OCI-LY7 (cell line): ENCODE measurements around the gene ZSWIM5. TPM values are rescaled to one million over a fixed set of nuclear protein-coding genes. Genes with fewer than 3 reads are reported as not detected.

ENCODE experiments used
- BruUV-seq: library from RNA; stranded (reverse); fragments of 400-500 nt; replicated peaks from 2 replicates; lab custom pipeline; 2021; lab: Mats Ljungman, UMichigan
- CTCF ChIA-PET: fragments of 300-600 bp; sonication (Branson Sonifier 250); formaldehyde crosslinking; loops from one replicate; lab custom pipeline; 2022; ENCODE audit warnings: antibody characterized with exemption; ENCODE audit not compliant: unreplicated experiment; lab: Charles Lee
- POLR2A ChIA-PET: fragments of 300-600 bp; sonication (Branson Sonifier 250); formaldehyde crosslinking; loops from one replicate; lab custom pipeline; 2022; ENCODE audit warnings: antibody characterized with exemption; lab: Charles Lee
- DNase-seq: peaks from one replicate; pipeline ENCODE4 v3.0.0-alpha.2; 2015; ENCODE audit warnings: low spot score
- H2AFZ ChIP-seq: fragments of 200-600 bp; sonication (generic), shearing (Covaris generic); 2 replicates; pipeline ENCODE4 v1.6.1; 2014; ENCODE audit warnings: mild to moderate bottlenecking, antibody characterized with exemption, low read length, moderate library complexity
- H3K27ac ChIP-seq: fragments of 200-600 bp; sonication (generic); 2 replicates; pipeline ENCODE4 v1.5.1; 2014; ENCODE audit warnings: mixed run types, low read depth, mild to moderate bottlenecking, moderate library complexity, low read length, inconsistent platforms; ENCODE audit not compliant: poor library complexity, severe bottlenecking
- H3K36me3 ChIP-seq: fragments of 200-600 bp; sonication (generic); 2 replicates; pipeline ENCODE4 v1.6.1; 2014; ENCODE audit warnings: mild to moderate bottlenecking, antibody characterized with exemption, low read length, moderate library complexity, mixed read lengths; ENCODE audit not compliant: insufficient read depth
- H3K4me1 ChIP-seq: fragments of 200-600 bp; sonication (generic); 2 replicates; pipeline ENCODE4 v1.5.1; 2014; ENCODE audit warnings: mild to moderate bottlenecking, low read length; ENCODE audit not compliant: insufficient read depth, poor library complexity, severe bottlenecking
- H3K4me2 ChIP-seq: fragments of 200-600 bp; sonication (generic); 2 replicates; pipeline ENCODE4 v1.6.1; 2014; ENCODE audit warnings: mild to moderate bottlenecking, low read length
- H3K4me3 ChIP-seq: fragments of 200-600 bp; sonication (generic); 2 replicates; pipeline ENCODE4 v1.5.1; 2014; ENCODE audit warnings: mild to moderate bottlenecking, low read depth, low read length; ENCODE audit not compliant: poor library complexity, severe bottlenecking
- H3K79me2 ChIP-seq: fragments of 200-600 bp; sonication (generic); 2 replicates; pipeline ENCODE4 v1.6.1; 2016; ENCODE audit warnings: low read depth, mild to moderate bottlenecking, low read length, moderate library complexity, mixed read lengths; ENCODE audit not compliant: insufficient read depth
- H3K9me2 ChIP-seq: fragments of 200-600 bp; sonication (generic); 2 replicates; pipeline ENCODE4 v1.6.1; 2016; ENCODE audit warnings: mild to moderate bottlenecking, low read length, mixed read lengths; ENCODE audit not compliant: insufficient read depth
- H3K9me3 ChIP-seq: fragments of 200-600 bp; sonication (generic); 2 replicates; pipeline ENCODE4 v1.6.1; 2014; ENCODE audit warnings: mild to moderate bottlenecking, mixed run types, low read length, mixed read lengths
- H4K20me1 ChIP-seq: fragments of 200-600 bp; sonication (generic); 2 replicates; pipeline ENCODE4 v1.6.1; 2014; ENCODE audit warnings: mild to moderate bottlenecking, antibody characterized with exemption, low read length, moderate library complexity, mixed read lengths; ENCODE audit not compliant: insufficient read depth
- CTCF ChIP-seq: fragments of 200-600 bp; sonication (generic); conservative IDR thresholded peaks from 2 replicates; pipeline ENCODE4 v1.5.1; 2014; ENCODE audit warnings: mild to moderate bottlenecking, antibody characterized with exemption, low read length, moderate library complexity, mixed read lengths
- EZH2phosphoT487 ChIP-seq: fragments of 200-600 bp; sonication (generic); IDR thresholded peaks from 2 replicates; pipeline ENCODE4 v1.6.1; 2018; ENCODE audit warnings: low read depth, borderline replicate concordance, mild to moderate bottlenecking, mixed run types, antibody characterized with exemption, low read length, moderate library complexity, mixed read lengths
- intact Hi-C: fragments of 100-400 bp; cut with micrococcal nuclease; formaldehyde crosslinking; loops from one replicate; pipeline ENCODE4 v1.10.0; 2022; ENCODE audit not compliant: unreplicated experiment
- total RNA-seq, 2 experiments: library from RNA; depleted of rRNA in 1 of 2; stranded (reverse); fragments of >200 nt in 1 of 2; shearing (Covaris generic) in 1 of 2; gene quantifications; 2 replicates each; pipeline ENCODE4 v1.2.3, GENCODE V29; 2014 to 2022

Gene ZSWIM5
- total RNA-seq, 2 experiments from 2014 or later, result 0.28 to 0.42 TPM

DNA sequence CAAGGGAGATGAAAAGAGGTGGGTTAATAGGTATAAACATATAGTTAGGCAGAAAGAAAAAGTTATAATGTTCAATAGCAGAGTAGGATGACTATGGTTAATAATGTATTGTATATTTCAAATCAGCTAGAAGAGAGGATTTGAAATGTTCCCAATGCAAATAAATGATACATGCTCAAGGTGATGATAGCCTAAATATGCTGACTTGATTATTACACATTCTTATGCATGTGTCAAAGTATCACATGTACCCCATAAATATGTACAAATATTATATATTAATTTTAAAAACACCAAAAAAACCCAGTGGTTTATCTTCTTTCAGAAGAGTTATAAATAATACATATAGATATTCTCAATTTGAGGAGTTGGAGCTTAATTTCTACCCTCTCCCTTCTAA lies 38.3 kb upstream of the ZSWIM5 start:
- no TSS peak for BruUV-seq
- H2AFZ ChIP-seq, result no peak overlapping the region
- POLR2A ChIA-PET, result no interaction called here
- no peak for DNase-seq
- no peaks in the 10 kb centered on the region for H3K36me3 ChIP-seq
- no peaks in the 10 kb centered on the region for H3K79me2 ChIP-seq
- no peak for TF ChIP-seq EZH2phosphoT487
- TF ChIP-seq CTCF, result no peak
- CTCF ChIA-PET, result no interaction called here
- no peak overlapping the region for H3K27ac ChIP-seq
- no peaks in the 10 kb centered on the region for H3K9me2 ChIP-seq
- H3K4me1 ChIP-seq, result no peaks in the 10 kb centered on the region
- H3K4me3 ChIP-seq, result no peak overlapping the region
- no peaks in the 10 kb centered on the region for H4K20me1 ChIP-seq
- 0 out of 2 replicates have a peak, but pooled peaks cover 7% of the 10 kb centered on the region for H3K9me3 ChIP-seq
- no peak overlapping the region for H3K4me2 ChIP-seq
- intact Hi-C loops, result no loop called here

- Histone ChIP-seq H3K9me3 (0 out of 2 replicates have a peak, but pooled peaks cover 7% of the 10 kb centered on the region), H2AFZ (no peak overlapping the region), H3K4me3 (no peak overlapping the region), H3K27ac (no peak overlapping the region), H3K36me3 (no peaks in the 10 kb centered on the region), H3K4me2 (no peak overlapping the region), H3K79me2 (no peaks in the 10 kb centered on the region), H4K20me1 (no peaks in the 10 kb centered on the region), H3K9me2 (no peaks in the 10 kb centered on the region), H3K4me1 (no peaks in the 10 kb centered on the region)
- no peak for TF ChIP-seq EZH2phosphoT487
- TF ChIP-seq CTCF, result no peak
- no peak for DNase-seq
- POLR2A ChIA-PET, result no interaction called here
- no TSS peak for BruUV-seq
- intact Hi-C loops, result no loop called here
- CTCF ChIA-PET, result no interaction called here
These were observed 37.3 kb upstream of the ZSWIM5 start for GRCh38 chr1:45243476-45244343.

DNA sequence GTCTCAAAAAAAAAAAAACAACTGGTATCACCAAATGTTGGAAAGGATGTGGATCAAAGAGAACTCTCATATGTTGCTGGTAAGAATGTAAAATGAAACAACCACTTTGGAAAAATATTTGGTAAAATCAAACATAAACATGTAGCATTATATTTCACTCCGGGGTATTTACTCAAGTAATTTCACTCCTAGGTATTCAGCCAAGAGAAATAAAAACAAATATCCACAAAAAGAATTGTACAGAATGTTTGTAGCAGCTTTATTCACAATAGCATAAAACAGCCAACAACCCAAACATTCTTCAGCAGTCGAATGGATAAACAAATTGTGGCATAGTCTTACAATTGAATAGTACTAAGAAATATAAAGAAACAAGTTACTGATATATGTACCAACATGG lies 32.4 kb upstream of the ZSWIM5 start:
- Histone ChIP-seq H3K9me3 (0 out of 2 replicates have a peak, but pooled peaks cover 9% of the 10 kb centered on the region), H4K20me1 (no peaks in the 10 kb centered on the region), H3K4me1 (no peaks in the 10 kb centered on the region), H3K9me2 (no peaks in the 10 kb centered on the region), H3K4me2 (no peak overlapping the region), H3K36me3 (no peaks in the 10 kb centered on the region), H3K4me3 (no peak overlapping the region), H3K79me2 (no peaks in the 10 kb centered on the region), H3K27ac (no peak overlapping the region), H2AFZ (no peak overlapping the region)
- ChIA-PET POLR2A (no interaction called here), CTCF (no interaction called here)
- no peak for TF ChIP-seq CTCF
- no peak for TF ChIP-seq EZH2phosphoT487
- BruUV-seq, result no TSS peak
- DNase-seq, result no peak
- intact Hi-C loops, result no loop called here
